H1 (cell line): Measurements from ENCODE around the gene WNT3A.

Experiments
- HDAC6 ChIP-seq: IDR thresholded peaks from one replicate; pipeline ENCODE4 v1.7.1; 2012; ENCODE audit warnings: low read depth, mild to moderate bottlenecking, inconsistent platforms, low read length, moderate library complexity
- POLR2A ChIP-seq, 2 experiments: IDR thresholded peaks; 1 replicate in 1 of 2; 2 replicates in 1 of 2; pipeline ENCODE4 v1.6.1; 2011; ENCODE audit warnings: low read depth in 2 of 2, low read length in 2 of 2, mild to moderate bottlenecking in 2 of 2; ENCODE audit errors: control extremely low read depth in 1 of 2
- SIX5 ChIP-seq: IDR thresholded peaks from 2 replicates; pipeline ENCODE4 v1.6.1; 2011; ENCODE audit warnings: mild to moderate bottlenecking, low read depth, low read length
- TF ChIP-seq, protein P1 (sequence below): IDR thresholded peaks from 2 replicates; pipeline ENCODE4 v1.6.1; 2012; ENCODE audit warnings: inconsistent platforms
- TF ChIP-seq, protein P2 (sequence below), 3 experiments: IDR thresholded peaks; 1 replicate in 2 of 3; 2 replicates in 1 of 3; pipeline versions ENCODE4 v1.5.1 to v1.6.1; 2011; ENCODE audit warnings: low read length in 3 of 3, mild to moderate bottlenecking in 3 of 3, inconsistent platforms in 2 of 3, low read depth in 1 of 3, moderate library complexity in 1 of 3; ENCODE audit not compliant: insufficient read depth in 1 of 3; ENCODE audit errors: control extremely low read depth in 1 of 3

GRCh38 chr1:228071839-228072657 lies 65.2 kb downstream of the WNT3A start:
- no peak for TF ChIP-seq SIX5
- TF ChIP-seq HDAC6: no peak
- TF ChIP-seq, protein P1, sequence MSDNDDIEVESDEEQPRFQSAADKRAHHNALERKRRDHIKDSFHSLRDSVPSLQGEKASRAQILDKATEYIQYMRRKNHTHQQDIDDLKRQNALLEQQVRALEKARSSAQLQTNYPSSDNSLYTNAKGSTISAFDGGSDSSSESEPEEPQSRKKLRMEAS: no peak
- no peak for TF ChIP-seq POLR2A (IDR thresholded peaks at IDR 0.05; ENCODE audit: control extremely low read depth in 1 of 2, low read depth in 2 of 2, low read length in 2 of 2)
- TF ChIP-seq, protein P2, sequence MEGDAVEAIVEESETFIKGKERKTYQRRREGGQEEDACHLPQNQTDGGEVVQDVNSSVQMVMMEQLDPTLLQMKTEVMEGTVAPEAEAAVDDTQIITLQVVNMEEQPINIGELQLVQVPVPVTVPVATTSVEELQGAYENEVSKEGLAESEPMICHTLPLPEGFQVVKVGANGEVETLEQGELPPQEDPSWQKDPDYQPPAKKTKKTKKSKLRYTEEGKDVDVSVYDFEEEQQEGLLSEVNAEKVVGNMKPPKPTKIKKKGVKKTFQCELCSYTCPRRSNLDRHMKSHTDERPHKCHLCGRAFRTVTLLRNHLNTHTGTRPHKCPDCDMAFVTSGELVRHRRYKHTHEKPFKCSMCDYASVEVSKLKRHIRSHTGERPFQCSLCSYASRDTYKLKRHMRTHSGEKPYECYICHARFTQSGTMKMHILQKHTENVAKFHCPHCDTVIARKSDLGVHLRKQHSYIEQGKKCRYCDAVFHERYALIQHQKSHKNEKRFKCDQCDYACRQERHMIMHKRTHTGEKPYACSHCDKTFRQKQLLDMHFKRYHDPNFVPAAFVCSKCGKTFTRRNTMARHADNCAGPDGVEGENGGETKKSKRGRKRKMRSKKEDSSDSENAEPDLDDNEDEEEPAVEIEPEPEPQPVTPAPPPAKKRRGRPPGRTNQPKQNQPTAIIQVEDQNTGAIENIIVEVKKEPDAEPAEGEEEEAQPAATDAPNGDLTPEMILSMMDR (IDR thresholded peaks at IDR 0.05; ENCODE audit: control extremely low read depth in 1 of 3, insufficient read depth in 1 of 3, low read depth in 1 of 3, low read length in 3 of 3): peak in 1 of 3 experiments; percentile 21; a peak in 2 of 4 replicates
